ENCODE measurements around the gene ASB1. TPM values are rescaled to one million over a fixed set of nuclear protein-coding genes. Genes with fewer than 3 reads are reported as not detected.

ASB1 gene
- total RNA-seq, 3 donors from 2014 or later, result 11.2 to 18.7 (median 18.4) TPM

GRCh38 chr2:238397356-238397755 lies 29.4 kb upstream of the ASB1 start:
- Histone ChIP-seq H3K27ac (no peak overlapping the region), H3K27me3 (no peaks in the 10 kb centered on the region), H3K4me3 (no peak overlapping the region), H3K36me3 (no peaks in the 10 kb centered on the region), H3K4me1 (no peaks in the 10 kb centered on the region), H3K9me3 (no peaks in the 10 kb centered on the region)
- intact Hi-C loops (cut with DNase I; ENCODE audit: low total_unique reads), result no loop called here
- no peak for DNase-seq (ENCODE audit: low spot score in 2 of 2)
- TF ChIP-seq POLR2A (IDR thresholded peaks at IDR 0.05) (no peak), POLR2AphosphoS5 (IDR thresholded peaks at IDR 0.05) (no peak)
- TF ChIP-seq, protein P1, sequence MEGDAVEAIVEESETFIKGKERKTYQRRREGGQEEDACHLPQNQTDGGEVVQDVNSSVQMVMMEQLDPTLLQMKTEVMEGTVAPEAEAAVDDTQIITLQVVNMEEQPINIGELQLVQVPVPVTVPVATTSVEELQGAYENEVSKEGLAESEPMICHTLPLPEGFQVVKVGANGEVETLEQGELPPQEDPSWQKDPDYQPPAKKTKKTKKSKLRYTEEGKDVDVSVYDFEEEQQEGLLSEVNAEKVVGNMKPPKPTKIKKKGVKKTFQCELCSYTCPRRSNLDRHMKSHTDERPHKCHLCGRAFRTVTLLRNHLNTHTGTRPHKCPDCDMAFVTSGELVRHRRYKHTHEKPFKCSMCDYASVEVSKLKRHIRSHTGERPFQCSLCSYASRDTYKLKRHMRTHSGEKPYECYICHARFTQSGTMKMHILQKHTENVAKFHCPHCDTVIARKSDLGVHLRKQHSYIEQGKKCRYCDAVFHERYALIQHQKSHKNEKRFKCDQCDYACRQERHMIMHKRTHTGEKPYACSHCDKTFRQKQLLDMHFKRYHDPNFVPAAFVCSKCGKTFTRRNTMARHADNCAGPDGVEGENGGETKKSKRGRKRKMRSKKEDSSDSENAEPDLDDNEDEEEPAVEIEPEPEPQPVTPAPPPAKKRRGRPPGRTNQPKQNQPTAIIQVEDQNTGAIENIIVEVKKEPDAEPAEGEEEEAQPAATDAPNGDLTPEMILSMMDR (IDR thresholded peaks at IDR 0.05), result no peak

- Histone ChIP-seq H3K9me3 (no peaks in the 10 kb centered on the region), H3K4me1 (no peaks in the 10 kb centered on the region), H3K4me3 (no peak overlapping the region), H3K36me3 (no peaks in the 10 kb centered on the region), H3K27ac (no peak overlapping the region), H3K27me3 (no peaks in the 10 kb centered on the region)
- intact Hi-C loops (cut with DNase I; ENCODE audit: low total_unique reads), result no loop called here
- DNase-seq (ENCODE audit: low spot score in 2 of 2), result no peak
- TF ChIP-seq, protein P1 (IDR thresholded peaks at IDR 0.05), result no peak
- TF ChIP-seq POLR2A (IDR thresholded peaks at IDR 0.05), result no peak
Observed at GRCh38 chr2:238398577-238398976, 28.1 kb upstream of the ASB1 start.

DNA sequence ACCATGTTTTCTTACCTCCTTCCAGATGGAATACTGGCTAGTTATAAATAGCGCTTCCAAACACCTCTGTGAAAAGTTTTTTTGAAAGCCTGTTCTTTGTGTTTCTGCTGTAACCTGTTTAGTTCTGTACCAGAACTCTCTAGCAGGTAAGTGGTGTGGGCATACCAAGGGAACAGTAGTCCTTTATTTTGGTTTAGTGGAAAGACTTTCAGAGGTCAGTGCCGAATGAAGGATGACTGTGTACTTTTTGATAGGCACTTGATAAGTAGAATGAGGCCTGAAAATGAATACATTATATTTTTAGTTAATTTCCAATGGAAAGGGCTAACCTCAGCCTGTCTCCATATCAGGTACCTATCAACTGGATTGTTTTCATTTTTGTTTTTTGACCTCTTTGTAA lies 27.6 kb upstream of the ASB1 start:
- H3K36me3 ChIP-seq, result no peaks in the 10 kb centered on the region
- intact Hi-C loops (cut with DNase I; ENCODE audit: low total_unique reads), result no loop called here

GRCh38 chr2:238401551-238401950 lies 25.2 kb upstream of the ASB1 start:
- Histone ChIP-seq H3K4me1 (no peaks in the 10 kb centered on the region), H3K27ac (no peak overlapping the region), H3K9me3 (no peaks in the 10 kb centered on the region), H3K36me3 (no peaks in the 10 kb centered on the region), H3K4me3 (no peak overlapping the region), H3K27me3 (no peaks in the 10 kb centered on the region)
- no peak for DNase-seq (ENCODE audit: low spot score in 2 of 2)
- no peak for TF ChIP-seq POLR2A (IDR thresholded peaks at IDR 0.05)
- no peak for TF ChIP-seq POLR2AphosphoS5 (IDR thresholded peaks at IDR 0.05)
- TF ChIP-seq, protein P1 (IDR thresholded peaks at IDR 0.05), result no peak
- intact Hi-C loops (cut with DNase I; ENCODE audit: low total_unique reads), result no loop called here

More for the DNA sequence above, 27.6 kb upstream of the ASB1 start:
- DNase-seq (ENCODE audit: low spot score in 2 of 2), result no peak
- Histone ChIP-seq H3K4me3 (no peak overlapping the region), H3K27ac (no peak overlapping the region), H3K4me1 (no peaks in the 10 kb centered on the region), H3K27me3 (no peaks in the 10 kb centered on the region), H3K9me3 (no peaks in the 10 kb centered on the region)
- TF ChIP-seq POLR2AphosphoS5 (IDR thresholded peaks at IDR 0.05) (no peak), POLR2A (IDR thresholded peaks at IDR 0.05) (no peak)
- TF ChIP-seq, protein P1 (IDR thresholded peaks at IDR 0.05), result no peak

DNA sequence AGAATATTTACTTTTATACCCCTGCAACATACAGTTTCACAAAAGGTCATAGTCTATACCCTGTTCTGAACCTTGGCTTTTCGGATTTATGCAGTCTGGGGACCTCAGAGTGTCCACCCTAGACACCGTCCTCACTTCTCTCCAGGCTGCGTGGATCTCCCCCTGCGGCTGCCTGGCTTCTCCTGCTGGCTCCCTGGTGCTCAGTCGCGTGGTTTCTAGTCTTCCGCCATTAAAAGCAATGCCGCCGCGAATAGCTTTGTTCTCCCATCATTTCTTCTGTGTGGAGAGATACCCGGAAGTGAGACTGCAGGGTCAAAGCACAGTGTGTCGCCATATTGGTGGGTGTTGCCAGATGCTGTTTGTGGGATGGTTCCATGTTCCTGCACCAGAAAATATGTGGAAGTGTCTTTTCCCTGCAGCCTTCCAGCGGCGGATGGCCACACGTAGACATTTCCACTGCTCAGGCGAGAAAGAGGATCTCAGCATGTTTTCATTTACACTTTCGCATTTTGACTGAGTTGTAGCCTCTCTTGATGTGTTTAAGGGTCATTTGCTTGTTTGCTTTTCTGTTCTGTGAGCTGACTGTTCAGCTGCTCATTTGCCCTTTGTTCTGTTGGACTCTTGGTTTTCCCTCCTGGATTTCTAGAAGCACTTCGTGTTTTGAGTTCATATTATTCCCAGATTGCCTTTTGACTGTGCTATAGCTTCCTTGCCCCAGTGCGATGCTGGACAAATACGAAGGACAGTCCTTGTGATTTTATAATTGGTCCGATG lies 22.9 kb upstream of the ASB1 start:
- DNase-seq (ENCODE audit: low spot score in 2 of 2), result no peak
- no peak for TF ChIP-seq POLR2A (IDR thresholded peaks at IDR 0.05)
- no peak for TF ChIP-seq POLR2AphosphoS5 (IDR thresholded peaks at IDR 0.05)
- TF ChIP-seq, protein P1 (IDR thresholded peaks at IDR 0.05), result no peak
- no peaks in the 10 kb centered on the region for H3K27me3 ChIP-seq
- no peak overlapping the region for H3K4me3 ChIP-seq
- H3K36me3 ChIP-seq, result no peaks in the 10 kb centered on the region
- H3K27ac ChIP-seq, result no peak overlapping the region
- H3K9me3 ChIP-seq, result no peaks in the 10 kb centered on the region
- no peaks in the 10 kb centered on the region for H3K4me1 ChIP-seq
- intact Hi-C loops (cut with DNase I; ENCODE audit: low total_unique reads), result no loop called here
